T-helper 1 cell treated with Interleukin-12 subunit alpha and Interleukin-12 subunit beta and Interleukin-4 antibody, amounts not matched to agents 30 ng/mL and 1 ng/mL, for 36 hours (primary cell): ENCODE data around the gene EDAR. TPM values are rescaled to one million over a fixed set of nuclear protein-coding genes. Genes with fewer than 3 reads are reported as not detected.

ENCODE experiments used
- intact Hi-C: fragments of 100-400 bp; cut with micrococcal nuclease; formaldehyde crosslinking; loops from one replicate; pipeline ENCODE4 v1.15.1; 2024
- total RNA-seq: library from RNA; stranded (reverse); gene quantifications from 2 replicates; pipeline ENCODE4 v1.2.3, GENCODE V29; 2022

The EDAR gene
- total RNA-seq, 1 donor from 2014 or later = 0.07 TPM

DNA sequence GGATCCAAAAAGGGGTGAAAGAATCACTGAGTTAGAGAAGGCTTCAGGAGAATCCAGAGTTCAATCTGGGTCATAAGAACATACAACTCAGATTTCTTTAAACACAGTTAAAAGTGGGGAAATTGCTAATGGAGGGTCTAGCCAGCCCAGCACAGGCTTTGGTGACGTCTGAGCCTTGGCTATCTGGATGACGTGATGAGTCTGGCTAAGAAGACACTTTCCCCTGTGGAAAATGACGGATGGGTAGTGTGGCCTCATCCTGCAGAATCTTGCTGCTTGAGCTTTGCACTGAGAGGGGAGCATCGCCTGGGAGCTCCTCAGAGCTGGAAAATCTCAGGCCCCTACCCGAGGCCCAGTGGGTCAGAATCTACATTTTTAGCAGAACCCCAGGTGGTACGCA is 19.2 kb downstream of the EDAR start:
- intact Hi-C loops = no loop called here

DNA sequence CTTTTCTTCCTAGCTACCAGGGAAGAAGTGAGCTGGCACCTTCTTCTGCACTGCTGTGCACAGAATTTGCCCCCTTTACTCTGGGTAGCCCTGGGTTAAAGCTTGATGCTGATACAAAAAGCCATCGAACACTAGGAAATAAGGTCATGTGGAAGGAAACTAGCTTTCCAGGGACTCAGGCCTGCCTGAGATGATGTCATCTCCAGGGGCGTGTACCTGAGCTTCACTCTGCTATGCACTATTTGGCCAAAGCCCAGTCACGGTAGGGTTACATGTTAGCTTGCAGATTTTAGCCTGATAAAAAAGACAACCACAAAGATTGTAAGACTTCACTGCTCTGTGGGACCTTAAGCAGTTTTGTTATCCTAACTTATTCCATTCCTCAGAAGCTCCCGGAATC is 20.4 kb downstream of the EDAR start:
- intact Hi-C loops = no loop called here

DNA sequence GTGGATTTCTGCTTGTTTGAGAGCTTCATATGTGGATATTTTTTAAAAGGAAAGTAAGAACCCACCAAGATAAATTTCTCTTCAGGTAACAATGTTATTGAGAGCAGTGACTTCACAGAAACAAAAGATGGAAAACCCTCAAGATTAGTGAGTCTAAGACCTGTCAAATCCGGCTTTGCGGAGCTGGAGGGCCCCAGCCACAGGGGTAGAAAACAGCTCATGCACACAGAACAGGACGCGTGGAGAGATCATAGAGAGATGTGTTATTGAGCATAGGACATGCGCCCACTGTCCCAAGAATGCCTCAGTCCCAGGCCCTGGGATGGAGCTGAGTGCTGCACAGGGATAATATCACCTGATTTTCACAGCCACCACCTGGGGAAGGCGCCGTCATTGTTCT is 21.3 kb downstream of the EDAR start:
- intact Hi-C loops = no loop called here

DNA sequence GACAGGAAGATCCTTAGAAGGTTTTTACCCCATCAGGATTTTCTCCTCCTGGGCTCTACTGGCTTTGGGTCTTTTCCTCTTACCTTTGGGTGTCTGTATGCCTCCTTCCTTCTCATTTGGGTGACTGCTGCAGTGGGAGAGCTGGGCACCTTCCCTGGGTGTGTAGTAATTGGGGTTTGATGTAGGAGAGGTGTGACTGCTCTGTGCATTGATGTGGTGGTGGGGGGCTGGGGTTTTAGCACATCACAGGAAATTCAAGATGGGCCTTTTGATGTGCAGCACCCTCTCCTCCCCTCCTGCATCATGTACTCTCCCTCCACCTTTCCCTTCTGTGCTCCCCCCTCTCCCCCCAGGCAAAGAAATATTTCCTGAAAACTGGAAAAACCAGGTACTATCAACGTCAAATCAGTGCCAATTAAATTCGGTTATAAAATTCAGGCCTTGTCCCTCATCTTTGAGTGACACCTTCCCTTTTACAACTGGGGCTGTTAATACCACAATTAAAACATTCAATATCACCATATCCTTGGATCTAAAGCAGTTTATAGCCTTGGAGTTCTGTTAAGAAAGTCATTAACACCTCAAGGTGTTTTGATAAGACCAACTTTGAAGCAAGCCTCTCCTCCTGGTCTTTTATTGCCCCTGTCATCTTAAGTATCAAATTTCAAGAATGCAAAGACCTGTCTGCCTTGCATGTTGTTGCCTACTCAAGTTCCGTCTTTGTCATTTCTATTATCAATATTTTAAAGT is 23.3 kb downstream of the EDAR start:
- intact Hi-C loops = no loop called here

DNA sequence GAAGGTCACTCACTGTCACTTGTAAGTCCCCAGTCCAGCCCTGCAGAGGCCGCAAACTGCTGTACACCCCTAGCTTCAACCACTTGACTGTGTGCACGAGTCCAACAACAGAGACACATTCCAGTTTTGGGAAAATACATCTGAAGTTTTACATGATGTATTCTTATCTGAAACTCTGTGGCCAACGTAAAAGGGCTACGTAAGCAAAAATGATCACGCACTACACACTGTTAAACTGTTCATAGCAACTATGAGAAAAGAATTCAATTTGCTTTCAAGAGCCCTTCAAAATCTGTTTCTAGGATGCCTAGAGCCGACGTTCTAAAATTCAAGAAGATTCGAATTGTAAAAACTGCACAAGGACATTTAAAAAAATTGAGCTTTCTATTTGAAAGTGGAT is 26.0 kb downstream of the EDAR start:
- intact Hi-C loops = no loop called here

DNA sequence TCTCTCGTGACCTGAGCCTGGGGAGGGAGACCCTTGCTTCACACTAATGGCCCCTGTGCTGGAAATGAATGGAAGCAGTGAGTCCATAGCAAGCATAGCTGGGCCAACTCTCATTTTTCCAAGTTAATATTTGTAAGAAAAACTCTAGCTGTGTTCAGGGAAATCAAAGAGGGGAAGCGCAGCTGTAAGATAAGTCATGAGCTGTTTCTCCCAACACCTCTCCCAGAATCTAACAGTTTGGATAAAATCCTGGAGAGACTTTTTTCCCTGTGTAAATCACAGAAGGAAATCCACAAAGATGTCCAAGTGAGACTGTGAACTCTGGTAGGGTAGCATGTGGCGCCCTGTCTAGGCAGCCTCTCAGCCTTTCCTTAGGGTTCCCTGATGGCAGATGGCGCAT is 27.2 kb downstream of the EDAR start:
- intact Hi-C loops = no loop called here

DNA sequence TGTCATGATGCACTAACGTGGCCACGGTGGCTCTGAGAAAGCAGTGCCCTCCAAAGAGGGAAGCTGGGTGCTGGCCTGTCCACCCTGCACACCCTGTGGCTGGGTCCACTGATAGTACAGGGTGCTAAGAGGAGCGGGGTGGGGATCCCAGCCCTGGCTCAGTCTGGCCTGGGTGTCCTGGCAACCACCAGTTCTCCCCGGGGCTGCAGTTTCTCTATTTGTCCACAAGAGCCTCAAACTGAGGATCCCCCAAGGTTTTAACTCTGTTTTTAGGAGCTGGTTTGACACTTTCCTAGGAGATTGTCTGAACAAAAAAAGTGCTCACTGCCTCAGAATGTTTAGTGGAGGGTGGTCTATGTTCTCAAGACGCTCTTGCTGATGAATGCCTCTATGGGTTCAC is 29.0 kb downstream of the EDAR start:
- intact Hi-C loops = no loop called here

DNA sequence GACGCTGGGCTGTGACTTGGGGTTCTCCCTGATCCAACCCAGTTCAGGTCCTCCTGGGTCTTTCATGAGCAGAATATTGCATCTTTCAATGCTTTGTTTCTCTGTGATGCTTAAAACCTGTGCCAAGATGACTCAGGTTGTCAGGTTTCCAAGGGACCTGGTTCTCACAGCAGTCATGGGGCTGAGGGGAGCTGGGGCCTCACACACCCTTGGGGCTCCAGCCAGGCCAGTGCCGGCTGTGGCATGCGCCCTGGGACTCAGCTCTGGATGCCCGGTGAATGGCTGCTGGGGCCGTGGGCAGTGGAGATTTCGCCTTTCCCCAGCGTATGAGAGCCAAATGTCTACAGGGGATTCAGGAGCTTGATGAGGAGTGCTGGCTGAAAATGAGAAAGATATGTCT is 29.6 kb downstream of the EDAR start:
- intact Hi-C loops = loop anchor here (10.0 kb wide), 1 partner anchor 1485 kb away; no protein-coding TSS in a partner anchor

DNA sequence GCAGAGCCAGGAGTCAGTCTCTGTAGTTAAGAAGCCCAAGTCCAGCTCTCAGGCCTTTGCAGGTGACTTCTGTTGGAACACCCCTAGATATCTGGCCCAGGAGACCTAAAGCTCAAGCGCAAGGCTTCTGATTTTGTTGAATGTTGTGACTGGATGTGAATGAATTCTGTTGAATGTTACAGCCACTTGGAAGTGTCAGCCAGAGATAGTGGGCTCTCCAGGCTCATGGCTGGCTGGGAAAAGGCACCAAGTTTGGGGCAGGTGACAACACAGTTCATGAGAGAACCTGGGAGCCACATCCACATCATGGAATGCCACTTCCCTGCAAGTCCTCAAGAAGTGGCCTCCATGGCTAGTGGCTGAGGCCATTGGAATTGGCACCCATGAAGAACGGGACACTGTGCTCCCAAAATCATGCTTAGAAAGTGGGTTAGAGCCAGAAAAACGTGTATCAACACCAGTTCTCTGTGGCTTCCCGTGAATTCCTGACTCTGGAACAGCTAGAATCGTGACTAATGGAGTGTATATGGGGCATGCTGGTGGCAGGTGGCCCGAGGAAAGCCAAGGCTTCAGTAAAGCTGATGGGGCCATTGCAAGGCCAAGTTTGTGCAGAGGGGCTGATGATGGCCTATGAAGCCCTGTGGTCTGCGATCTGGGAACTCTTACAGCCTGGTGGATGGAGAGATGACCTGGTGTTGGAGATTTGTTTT is 30.2 kb downstream of the EDAR start:
- intact Hi-C loops = loop anchor here (10.0 kb wide), 1 partner anchor 1484 kb away; no protein-coding TSS in a partner anchor

DNA sequence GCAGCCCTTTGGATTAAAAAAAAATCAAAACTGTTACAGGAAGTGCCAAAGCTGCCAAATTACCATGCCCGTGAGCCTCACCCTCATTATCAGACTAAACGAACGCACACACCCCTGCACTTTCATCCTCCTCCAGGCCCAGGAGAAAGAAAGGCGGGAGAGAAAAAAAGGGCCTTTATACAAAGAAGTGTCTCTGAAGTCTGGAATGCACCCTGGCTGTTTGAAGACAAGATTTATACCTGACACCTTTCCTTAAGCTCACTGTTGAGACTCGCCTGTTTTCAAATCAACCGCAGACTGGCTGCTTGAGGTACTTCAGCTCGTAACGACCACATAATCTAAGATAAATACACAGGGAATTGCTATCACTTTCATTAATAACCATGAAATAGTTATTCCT is 31.0 kb downstream of the EDAR start:
- intact Hi-C loops = loop anchor here (10.0 kb wide), 1 partner anchor 1483 kb away; no protein-coding TSS in a partner anchor

DNA sequence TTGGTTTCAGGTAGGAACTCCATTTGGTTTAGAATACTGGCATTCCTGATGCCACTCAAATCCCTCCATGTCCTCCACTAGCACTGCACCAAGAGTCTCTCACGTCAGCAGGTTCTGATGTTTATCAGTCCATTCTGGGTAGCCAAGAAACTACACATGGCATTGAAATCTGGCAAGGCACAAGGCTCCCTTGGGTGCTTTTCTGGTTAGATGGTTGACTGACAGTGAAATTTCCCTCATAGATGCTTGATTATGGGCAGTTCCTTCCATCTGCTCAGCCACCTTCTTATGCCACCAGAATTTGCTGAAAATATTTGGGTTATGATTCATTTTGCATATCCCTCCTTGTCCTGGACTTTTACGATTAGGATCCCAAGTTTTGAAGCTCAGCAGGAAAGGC is 32.6 kb downstream of the EDAR start:
- intact Hi-C loops = loop anchor here (10.0 kb wide), 1 partner anchor 1482 kb away; no protein-coding TSS in a partner anchor

DNA sequence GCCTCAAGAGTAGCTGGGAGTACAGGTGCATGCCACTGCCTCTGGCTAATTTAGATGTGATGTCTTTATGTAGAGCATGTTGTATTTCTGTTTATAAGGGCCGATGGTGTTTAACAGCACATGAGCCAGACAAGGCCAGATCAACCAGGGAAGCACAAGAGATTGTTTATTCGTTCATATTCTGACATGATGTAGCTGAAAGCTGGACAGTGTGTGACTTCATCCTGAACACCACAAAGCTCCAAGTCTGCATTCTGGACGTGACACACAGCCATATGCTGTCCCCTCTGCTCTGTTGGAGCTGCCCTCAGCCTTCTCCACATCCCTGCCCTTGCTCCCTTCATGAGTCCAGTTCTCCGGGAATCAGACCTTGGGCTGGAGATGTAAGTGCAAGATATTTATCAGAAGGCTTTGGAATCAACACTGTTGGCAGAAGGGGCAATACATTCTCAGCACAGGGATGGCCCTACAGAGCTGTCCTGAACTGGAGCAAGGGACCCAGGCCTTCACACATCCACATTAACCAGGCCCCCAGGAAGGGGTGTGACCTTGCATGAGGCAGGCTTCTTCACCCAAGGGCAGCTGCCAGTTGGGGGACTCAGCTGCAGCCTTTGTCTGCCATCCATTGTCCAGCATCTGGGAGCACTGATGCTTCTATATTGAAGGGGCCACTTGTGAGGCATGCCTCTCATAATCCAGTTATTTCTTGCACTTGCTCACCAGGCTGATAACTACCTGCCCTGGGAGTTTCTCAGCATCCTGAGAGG is 38.5 kb downstream of the EDAR start:
- intact Hi-C loops = loop anchor here (10.0 kb wide), 1 partner anchor 1476 kb away; no protein-coding TSS in a partner anchor

DNA sequence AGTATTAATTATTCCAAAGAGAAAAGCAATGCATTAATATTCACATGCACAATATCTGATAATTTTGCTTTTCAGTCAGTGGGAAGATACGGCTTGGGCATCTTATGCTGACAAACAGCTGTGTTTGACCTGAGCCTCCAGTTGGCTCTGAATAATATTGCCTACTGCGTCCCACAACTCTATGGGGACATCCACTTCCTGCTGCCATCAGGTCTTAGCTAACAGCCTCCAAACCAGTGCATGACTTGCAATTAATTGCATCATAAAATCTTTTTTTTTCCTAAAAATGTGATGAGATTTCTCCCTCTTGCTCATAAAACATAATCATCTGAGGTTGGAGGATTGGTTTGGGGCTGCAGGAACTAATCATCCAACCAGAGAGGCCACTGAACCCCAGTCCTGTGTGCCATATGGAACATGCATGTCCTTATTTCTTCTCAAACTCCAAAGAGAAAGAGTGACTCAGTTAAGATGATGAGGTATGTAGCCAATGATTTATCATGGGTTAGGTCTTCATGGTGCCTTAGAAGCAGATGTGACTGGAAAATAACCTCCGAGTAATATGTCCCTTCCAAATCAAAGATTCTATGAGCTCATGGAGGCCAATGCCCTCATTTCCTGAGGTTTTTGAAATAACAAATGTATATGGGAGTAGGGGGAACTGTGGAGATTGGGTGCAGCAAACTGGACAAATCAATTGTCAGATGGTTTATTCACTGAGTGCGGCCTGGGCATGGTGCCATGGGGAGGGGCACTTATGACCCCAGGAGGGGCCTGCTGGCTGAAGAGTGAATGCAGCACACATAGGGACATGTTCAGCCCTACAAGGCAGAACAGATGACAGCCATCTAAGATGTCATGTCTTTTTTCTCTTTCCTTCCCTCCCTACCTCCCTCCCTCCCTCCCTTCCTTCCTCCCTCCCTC is 39.4 kb downstream of the EDAR start:
- intact Hi-C loops = loop anchor here (10.0 kb wide), 1 partner anchor 1475 kb away; no protein-coding TSS in a partner anchor

DNA sequence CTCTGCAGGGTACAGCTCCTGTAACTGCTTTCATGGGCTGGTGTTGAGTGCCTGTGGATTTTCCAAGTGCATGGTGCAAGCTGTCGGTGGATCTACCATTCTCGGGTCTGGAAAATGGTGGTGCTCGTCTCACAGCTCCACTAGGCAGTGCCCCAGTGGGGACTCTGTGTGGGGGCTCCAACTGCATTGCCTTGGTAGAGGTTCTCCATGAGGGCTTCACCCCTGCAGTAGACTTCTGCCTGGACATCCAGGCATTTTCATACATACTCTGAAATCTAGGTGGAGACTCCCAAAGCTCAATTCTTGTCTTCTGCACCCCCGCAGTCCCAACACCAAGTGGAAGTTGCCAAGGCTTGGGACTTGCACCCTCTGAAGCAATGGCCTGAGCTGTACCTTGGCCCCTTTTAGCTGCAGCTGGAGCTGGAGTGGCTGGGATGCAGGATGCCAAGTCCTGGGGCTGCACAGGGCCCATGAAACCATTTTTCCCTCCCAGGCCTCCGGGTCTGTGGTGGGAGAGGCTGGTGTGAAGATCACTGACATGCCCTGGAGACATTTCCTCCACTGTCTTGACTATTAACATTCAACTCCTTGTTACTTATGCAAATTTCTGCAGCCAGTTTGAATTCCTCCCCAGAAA is 41.6 kb downstream of the EDAR start:
- intact Hi-C loops = no loop called here

DNA sequence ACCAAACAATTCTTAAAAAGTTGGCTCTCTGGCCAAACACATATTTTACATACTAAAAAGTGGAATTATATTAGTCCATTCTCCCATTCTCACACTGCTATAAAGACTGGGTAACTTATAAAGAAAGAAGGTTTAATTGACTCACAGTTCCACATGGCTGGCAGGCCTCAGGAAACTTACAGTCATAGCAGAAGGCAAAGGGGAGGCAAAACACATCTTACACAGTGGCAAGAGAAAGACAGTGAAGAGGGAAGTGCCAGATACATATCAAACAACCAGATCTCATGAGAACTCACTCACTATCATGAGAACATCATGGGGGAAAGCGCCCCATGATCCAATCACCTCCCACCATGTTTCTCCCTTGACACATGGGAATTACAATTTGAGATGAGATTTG is 42.6 kb downstream of the EDAR start:
- intact Hi-C loops = no loop called here

DNA sequence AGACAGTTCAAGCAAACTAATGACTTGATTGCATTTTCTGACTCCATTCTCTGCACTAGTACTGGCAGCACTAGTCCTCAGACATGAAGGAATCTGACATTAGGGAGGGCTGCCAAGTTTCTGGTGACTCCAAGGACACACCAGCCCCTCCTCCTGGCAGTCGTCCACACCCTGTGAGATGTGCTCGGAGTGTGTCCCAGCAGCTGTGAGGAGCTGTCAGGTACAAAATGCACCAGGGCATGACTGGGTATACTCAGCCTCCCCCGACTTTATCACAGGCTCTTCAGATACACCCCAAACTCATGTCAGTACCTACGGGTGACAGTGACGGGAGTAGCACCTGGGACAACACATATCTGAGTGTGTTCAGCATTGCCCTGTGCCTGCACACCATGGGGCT is 43.1 kb downstream of the EDAR start:
- intact Hi-C loops = no loop called here

DNA sequence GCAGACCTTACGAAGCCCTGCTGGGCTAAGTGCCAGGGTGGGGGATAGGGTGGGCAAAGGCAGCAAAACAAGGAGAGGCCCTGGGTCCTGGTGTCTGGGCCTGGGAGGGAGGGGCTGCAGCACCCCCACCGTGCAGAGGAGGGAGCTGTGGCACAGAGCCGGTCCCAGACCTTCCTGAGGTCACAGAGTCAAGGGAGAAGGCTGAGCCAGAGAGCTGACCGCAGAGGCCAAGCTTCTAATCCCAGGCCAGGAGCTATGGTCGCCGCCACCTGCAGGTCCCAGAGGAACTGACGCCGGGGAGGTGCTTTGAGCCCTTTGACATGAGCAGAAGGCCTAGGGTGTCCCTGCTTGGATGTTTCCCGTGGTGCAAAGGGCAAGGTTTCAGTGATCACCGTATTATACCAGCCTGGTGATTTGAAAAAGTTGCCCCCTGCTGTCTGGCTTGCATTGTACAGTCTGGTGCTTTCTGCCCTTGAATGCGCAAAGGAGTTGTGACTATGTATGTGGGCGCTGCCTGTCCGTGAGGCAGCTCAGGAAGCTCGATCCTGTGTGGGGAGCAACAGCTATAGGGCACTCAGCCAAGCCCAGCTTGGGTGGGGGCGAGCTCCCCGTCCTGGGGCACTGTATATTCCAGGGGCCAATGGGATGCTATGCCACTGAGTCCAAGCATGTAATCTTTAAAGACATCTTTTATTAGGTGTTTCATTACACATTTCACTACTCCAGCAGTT is 44.3 kb downstream of the EDAR start:
- intact Hi-C loops = no loop called here

DNA sequence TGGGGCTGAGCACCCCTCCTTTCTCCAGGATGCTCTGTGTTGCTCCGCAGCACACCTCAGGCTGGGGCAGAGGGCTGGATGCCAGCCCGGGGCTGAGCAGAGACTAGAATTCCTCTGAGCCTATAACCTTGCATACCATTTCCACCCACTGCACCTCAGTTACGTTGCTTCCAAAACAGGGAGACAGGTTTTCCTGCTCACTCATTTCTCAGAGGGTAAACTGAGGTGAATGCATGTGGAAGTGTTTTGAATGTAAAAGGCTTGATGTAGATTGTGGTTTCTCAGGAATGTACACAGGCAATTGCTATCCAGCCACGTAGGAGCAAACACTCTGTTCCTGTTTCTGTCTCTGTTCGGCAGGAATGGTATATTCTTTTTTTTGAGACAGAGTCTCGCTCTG is 45.3 kb downstream of the EDAR start:
- intact Hi-C loops = no loop called here

DNA sequence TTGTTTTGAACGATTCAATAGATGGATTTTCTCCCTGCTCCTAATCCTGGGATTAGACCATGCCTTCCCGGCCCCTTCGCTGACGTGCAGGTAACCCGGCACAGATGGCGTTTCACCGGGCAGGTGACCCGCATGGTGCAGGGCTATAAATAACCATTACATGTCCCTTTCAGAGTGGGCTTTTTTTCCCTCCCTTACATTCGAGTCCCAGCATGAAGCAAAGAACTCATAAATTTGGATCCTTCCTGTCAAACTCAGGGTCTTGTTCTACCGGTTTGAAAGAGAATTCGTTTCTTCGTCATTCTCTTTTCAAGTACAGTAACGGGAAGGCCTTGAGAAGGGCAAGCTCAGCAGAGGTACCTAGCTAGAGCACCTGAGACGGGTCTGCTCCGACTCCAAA is 46.1 kb downstream of the EDAR start:
- intact Hi-C loops = no loop called here
